ENCODE results near the gene CKB.

DNA sequence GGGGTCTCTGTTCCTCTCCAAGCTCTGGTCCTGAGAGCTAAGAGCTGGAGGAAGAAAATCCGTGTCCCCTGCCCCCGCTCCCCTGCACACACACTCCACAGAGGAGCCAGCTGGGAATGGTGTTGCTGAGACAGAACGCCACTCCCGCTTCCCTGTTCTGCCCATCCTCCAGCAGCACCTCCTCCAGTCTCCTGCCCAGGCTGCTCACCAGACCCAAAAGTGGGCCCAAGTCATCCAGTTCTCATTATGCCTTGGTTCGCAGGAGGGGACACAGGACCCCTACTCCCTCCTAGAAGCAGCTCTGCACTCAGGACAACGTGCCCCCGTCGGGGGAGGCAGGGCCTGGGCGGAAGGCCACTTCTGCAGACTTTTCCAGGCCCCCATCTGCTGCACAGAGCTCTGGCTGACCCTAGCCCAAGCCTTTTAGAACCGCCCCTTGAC, 5.5 kb upstream of the CKB start:
- TF ChIP-seq, protein P1, sequence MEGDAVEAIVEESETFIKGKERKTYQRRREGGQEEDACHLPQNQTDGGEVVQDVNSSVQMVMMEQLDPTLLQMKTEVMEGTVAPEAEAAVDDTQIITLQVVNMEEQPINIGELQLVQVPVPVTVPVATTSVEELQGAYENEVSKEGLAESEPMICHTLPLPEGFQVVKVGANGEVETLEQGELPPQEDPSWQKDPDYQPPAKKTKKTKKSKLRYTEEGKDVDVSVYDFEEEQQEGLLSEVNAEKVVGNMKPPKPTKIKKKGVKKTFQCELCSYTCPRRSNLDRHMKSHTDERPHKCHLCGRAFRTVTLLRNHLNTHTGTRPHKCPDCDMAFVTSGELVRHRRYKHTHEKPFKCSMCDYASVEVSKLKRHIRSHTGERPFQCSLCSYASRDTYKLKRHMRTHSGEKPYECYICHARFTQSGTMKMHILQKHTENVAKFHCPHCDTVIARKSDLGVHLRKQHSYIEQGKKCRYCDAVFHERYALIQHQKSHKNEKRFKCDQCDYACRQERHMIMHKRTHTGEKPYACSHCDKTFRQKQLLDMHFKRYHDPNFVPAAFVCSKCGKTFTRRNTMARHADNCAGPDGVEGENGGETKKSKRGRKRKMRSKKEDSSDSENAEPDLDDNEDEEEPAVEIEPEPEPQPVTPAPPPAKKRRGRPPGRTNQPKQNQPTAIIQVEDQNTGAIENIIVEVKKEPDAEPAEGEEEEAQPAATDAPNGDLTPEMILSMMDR (IDR thresholded peaks at IDR 0.05) = no peak
- no peak for TF ChIP-seq EZH2 (IDR thresholded peaks at IDR 0.05; ENCODE audit: borderline replicate concordance, insufficient read depth, low read depth, low read length, poor library complexity, severe bottlenecking)
